Skin epidermis (tissue), 12 donors: ENCODE results near the gene MTA1.

Experiments
- H3K27ac ChIP-seq, 21 experiments: fragments of 200-600 bp; sonication (generic) in 11 of 21; one replicate each; pipeline ENCODE4 v1.5.0; 2020; ENCODE audit warnings: mild to moderate bottlenecking in 3 of 21, inconsistent platforms in 2 of 21, moderate library complexity in 2 of 21
- H3K4me3 ChIP-seq, 7 experiments: fragments of 200-600 bp; sonication (generic) in 2 of 7; one replicate each; pipeline ENCODE4 v1.5.0; 2020; ENCODE audit warnings: inconsistent platforms in 2 of 7, mild to moderate bottlenecking in 2 of 7, moderate library complexity in 1 of 7

The MTA1 gene

GRCh38 chr14:105419195-105420091 is at the start of gene MTA1:
TSS of gene MTA1 (plus strand) at chr14:105419827. CDS start at chr14:105420036, 209 bp downstream.
- Histone ChIP-seq H3K4me3 (peak within 1 kb of the TSS; percentile 35 to 69 (median 62)), H3K27ac (peak within 1 kb of the TSS; percentile 2 to 93 (median 84))

GRCh38 chr14:105374389-105374788 is 45.2 kb upstream of the MTA1 start:
- H3K4me3 ChIP-seq, result no peak overlapping the region
- H3K27ac ChIP-seq, result no peak overlapping the region

- no peak overlapping the region for H3K4me3 ChIP-seq
- H3K27ac ChIP-seq, result no peak overlapping the region
These were observed 44.0 kb upstream of the MTA1 start for GRCh38 chr14:105375635-105376057.

- H3K27ac ChIP-seq, result no peak overlapping the region
These were observed 42.8 kb upstream of the MTA1 start for GRCh38 chr14:105376521-105377440.

DNA sequence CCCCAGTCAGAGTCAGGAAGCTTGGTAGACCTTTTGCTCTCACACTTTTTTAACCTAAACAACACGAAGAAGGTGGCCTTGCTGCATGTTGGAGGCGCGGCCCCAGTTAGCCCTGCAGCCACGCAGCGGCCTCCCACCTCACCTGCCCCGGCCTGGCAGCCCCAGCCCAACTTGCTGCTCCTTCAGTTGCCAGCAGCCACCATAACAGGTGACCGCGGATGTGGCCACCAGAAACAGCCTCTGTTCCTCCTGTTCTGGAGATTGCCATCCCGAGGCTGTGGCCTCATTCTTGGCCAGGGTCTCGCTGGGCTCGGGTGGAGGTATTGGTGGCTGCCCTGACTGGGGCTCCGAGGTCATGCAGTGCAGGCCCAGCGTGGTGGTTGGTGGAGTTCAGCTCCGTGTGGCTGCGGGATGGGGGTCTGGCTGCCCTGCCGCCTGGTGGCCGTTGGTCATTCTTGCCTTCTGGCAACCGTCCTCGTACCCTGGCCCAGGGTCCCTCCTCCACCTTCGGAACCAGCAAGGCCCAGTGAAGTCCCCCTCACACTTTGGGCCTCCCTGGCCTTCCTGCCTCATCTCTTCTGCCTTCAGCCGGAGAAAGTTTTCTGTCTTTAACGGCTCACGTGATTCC is 42.0 kb upstream of the MTA1 start:
- no peak overlapping the region for H3K4me3 ChIP-seq
- H3K27ac ChIP-seq, result no peak overlapping the region

More at GRCh38 chr14:105376521-105377440, 42.8 kb upstream of the MTA1 start:
- H3K4me3 ChIP-seq, result no peak overlapping the region

DNA sequence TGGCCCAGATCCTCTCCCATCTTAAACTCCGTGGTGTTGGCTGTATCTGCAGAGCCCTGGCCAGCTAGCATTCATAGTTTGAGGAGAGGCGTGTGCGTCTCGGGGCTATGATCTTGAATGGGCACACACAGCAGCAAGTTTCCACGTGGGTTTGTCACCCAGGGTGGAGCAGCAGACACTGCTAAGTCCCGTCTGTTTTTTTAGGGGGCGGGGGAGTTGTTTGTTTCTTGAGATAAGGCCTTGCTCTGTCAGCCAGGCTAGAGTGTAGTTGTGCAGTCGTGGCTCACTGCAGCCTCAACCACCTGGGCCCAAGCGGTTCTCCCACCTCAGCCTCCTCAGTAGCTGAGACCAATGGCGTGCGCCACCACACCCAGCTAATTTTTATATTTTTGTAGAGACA is 41.4 kb upstream of the MTA1 start:
- peak overlapping the region in 1 of 21 experiments; percentile 11 for H3K27ac ChIP-seq
- no peak overlapping the region for H3K4me3 ChIP-seq

GRCh38 chr14:105378873-105379685 is 40.5 kb upstream of the MTA1 start:
- no peak overlapping the region for H3K4me3 ChIP-seq
- H3K27ac ChIP-seq, result peak overlapping the region in 2 of 21 experiments; percentile 11 to 67

GRCh38 chr14:105379946-105380345 is 39.7 kb upstream of the MTA1 start:
- Histone ChIP-seq H3K4me3 (no peak overlapping the region), H3K27ac (no peak overlapping the region)

DNA sequence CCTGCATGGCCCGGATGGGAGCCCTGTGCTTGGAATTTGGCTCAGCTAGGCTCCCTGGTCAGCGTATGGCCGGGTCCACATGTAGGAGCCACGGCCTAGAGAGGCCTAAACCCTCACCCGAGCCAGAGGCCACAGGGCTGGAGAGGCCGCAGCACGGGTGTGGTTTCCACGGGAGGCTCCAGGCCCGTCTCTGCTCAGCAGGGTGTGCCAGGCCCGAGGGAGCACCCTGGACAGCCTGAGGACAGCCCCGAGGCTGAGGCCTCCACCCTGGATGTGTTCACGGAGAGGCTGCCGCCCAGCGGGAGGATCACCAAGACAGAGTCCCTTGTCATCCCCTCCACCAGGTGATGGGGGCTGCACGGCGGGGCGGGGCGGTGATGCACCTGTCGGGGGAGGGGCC is 38.9 kb upstream of the MTA1 start:
- no peak overlapping the region for H3K27ac ChIP-seq
- H3K4me3 ChIP-seq, result no peak overlapping the region

DNA sequence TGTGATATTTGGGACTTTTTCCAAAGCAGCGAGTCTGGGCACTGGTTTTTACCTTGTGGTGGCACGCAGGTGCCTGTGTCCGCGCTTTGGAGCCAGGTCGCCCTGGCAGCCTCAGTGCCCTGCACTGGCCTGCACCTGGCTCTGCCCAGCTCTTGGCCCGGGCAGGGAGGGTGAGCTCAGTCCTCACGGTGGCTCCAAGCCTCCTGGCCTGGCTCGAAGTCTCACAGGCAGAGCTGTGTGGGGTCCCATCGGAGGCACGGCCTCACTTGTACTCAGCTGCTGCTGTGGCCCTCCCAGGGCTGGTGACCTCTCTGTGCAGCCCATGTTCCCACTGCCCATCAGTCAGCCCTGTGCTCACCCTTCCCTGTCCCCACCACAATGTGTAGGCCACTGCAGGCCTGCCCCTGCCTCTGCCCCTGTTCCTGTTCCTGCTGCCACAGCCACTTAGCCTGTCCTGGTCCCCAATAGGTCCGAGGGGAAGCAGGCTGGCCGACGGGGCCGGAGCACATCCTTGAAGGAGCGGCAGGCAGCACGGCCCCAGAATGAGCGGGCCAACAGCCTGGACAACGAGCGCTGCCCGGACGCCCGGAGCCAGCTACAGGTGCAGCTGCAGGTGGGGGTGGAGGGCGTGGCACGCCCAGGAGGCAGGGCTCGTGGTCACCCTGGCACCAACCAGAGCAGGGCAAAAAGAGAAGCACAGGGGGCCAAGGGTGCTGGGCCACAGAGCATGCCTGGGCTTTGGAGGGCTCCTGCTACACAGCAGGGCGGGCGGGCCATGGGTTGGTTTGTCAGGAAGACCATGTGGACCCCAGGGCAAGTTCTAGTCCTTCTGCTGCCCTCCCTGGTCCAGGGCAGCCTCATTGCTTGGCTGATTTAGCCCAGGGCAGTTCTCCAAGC is 37.9 kb upstream of the MTA1 start:
- no peak overlapping the region for H3K27ac ChIP-seq
- no peak overlapping the region for H3K4me3 ChIP-seq

- Histone ChIP-seq H3K4me3 (no peak overlapping the region), H3K27ac (no peak overlapping the region)
These were observed 37.1 kb upstream of the MTA1 start for GRCh38 chr14:105382343-105383082.

- no peak overlapping the region for H3K27ac ChIP-seq
- H3K4me3 ChIP-seq, result no peak overlapping the region
These were observed 36.4 kb upstream of the MTA1 start for GRCh38 chr14:105383083-105383730.

- H3K4me3 ChIP-seq, result no peak overlapping the region
These were observed 35.5 kb upstream of the MTA1 start for GRCh38 chr14:105384041-105384557.

GRCh38 chr14:105384605-105385321 is 34.9 kb upstream of the MTA1 start:
- no peak overlapping the region for H3K4me3 ChIP-seq
- peak overlapping the region in 5 of 21 experiments; percentile 4 to 78 (median 36) for H3K27ac ChIP-seq

More at GRCh38 chr14:105384041-105384557, 35.5 kb upstream of the MTA1 start:
- H3K27ac ChIP-seq, result peak overlapping the region in 5 of 21 experiments; percentile 4 to 78 (median 22)

DNA sequence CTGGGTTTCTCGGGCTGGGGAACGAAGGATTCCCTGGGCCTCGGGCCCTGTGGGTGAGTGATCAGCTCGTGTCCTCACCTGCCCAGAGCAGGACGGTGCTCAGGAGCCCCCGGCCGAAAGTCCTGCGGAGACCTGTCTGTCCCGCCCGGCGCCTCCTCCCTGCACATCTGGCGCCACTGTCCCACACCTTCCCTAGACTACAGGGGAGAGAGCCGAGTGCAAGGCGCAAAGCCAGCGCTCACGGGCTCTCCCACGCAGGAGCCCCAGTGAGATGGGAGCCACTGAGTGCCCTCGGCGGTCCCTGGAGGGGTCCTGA is 34.3 kb upstream of the MTA1 start:
- Histone ChIP-seq H3K4me3 (no peak overlapping the region), H3K27ac (peak overlapping the region in 2 of 21 experiments; percentile 36 to 42)
